Activated CD4-positive, alpha-beta T cell treated with anti-CD3 and anti-CD28 coated beads, Interleukin-10, Interleukin-2, amounts not matched to agents 100 ng/mL and 50 ng/mL, durations not matched to agents 16 hours and 8 hours (primary cell): ENCODE results near the gene SERPINA5.
"Not testable (repeated sequence)": the region's sequence is repeated elsewhere in the genome, so short reads cannot be mapped to it uniquely, and the experiment has no call there.

Experiments used
- DNase-seq: peaks from one replicate; pipeline ENCODE4 v3.0.0-alpha.2; 2020

SERPINA5 gene

GRCh38 chr14:94575730-94576585 is 5.3 kb upstream of the SERPINA5 start:
- no peak for DNase-seq

GRCh38 chr14:94577472-94577871 is 3.8 kb upstream of the SERPINA5 start:
- DNase-seq, result not testable (repeated sequence)

GRCh38 chr14:94578712-94579111 is 2.5 kb upstream of the SERPINA5 start:
- no peak for DNase-seq

- no peak for DNase-seq
Measured at GRCh38 chr14:94582199-94582750, 1.0 kb downstream of the SERPINA5 start.

- DNase-seq, result no peak
Measured at GRCh38 chr14:94582851-94583250, 1.6 kb downstream of the SERPINA5 start.

GRCh38 chr14:94583557-94583956 is 2.3 kb downstream of the SERPINA5 start:
- DNase-seq, result no peak

GRCh38 chr14:94584591-94585280 is 3.5 kb downstream of the SERPINA5 start:
- no peak for DNase-seq

GRCh38 chr14:94586635-94587034 is 5.4 kb downstream of the SERPINA5 start:
- DNase-seq, result no peak

- DNase-seq, result no peak
Measured at GRCh38 chr14:94588311-94588710, 7.1 kb downstream of the SERPINA5 start.

- no peak for DNase-seq
Measured at GRCh38 chr14:94591073-94591472, 9.8 kb downstream of the SERPINA5 start.

- DNase-seq, result no peak
Measured at GRCh38 chr14:94591871-94592270, 10.6 kb downstream of the SERPINA5 start.

GRCh38 chr14:94592457-94592856 is 11.2 kb downstream of the SERPINA5 start:
- no peak for DNase-seq

- DNase-seq, result no peak
Measured at GRCh38 chr14:94593376-94593748, 12.1 kb downstream of the SERPINA5 start.

GRCh38 chr14:94593749-94594431 is 12.7 kb downstream of the SERPINA5 start:
- DNase-seq, result no peak

- no peak for DNase-seq
Measured at GRCh38 chr14:94594441-94594840, 13.2 kb downstream of the SERPINA5 start.

- DNase-seq, result no peak
Measured at GRCh38 chr14:94595912-94596311, 14.7 kb downstream of the SERPINA5 start.

- DNase-seq, result no peak
Measured at GRCh38 chr14:94596361-94596760, 15.1 kb downstream of the SERPINA5 start.

- DNase-seq, result no peak
Measured at GRCh38 chr14:94597788-94598187, 16.6 kb downstream of the SERPINA5 start.

GRCh38 chr14:94598506-94598815 is 17.2 kb downstream of the SERPINA5 start:
- no peak for DNase-seq

- no peak for DNase-seq
Measured at GRCh38 chr14:94598816-94599655, 17.8 kb downstream of the SERPINA5 start.

GRCh38 chr14:94599656-94600004 is 18.4 kb downstream of the SERPINA5 start:
- no peak for DNase-seq

GRCh38 chr14:94600148-94600545 is 18.9 kb downstream of the SERPINA5 start:
- DNase-seq, result no peak

- no peak for DNase-seq
Measured at GRCh38 chr14:94601884-94602391, 20.7 kb downstream of the SERPINA5 start.
